ENCODE measurements around the gene RCE1. TPM values are rescaled to one million over a fixed set of nuclear protein-coding genes. Genes with fewer than 3 reads are reported as not detected.

RCE1 gene
- total RNA-seq, 2 experiments from 2014 or later, result 60.1 to 63.0 TPM

- CTCF ChIA-PET, result no interaction called here
- no peak for ATAC-seq (ENCODE audit: poor library complexity)
Measured at GRCh38 chr11:66863428-66864125, 20.3 kb downstream of the RCE1 start.

DNA sequence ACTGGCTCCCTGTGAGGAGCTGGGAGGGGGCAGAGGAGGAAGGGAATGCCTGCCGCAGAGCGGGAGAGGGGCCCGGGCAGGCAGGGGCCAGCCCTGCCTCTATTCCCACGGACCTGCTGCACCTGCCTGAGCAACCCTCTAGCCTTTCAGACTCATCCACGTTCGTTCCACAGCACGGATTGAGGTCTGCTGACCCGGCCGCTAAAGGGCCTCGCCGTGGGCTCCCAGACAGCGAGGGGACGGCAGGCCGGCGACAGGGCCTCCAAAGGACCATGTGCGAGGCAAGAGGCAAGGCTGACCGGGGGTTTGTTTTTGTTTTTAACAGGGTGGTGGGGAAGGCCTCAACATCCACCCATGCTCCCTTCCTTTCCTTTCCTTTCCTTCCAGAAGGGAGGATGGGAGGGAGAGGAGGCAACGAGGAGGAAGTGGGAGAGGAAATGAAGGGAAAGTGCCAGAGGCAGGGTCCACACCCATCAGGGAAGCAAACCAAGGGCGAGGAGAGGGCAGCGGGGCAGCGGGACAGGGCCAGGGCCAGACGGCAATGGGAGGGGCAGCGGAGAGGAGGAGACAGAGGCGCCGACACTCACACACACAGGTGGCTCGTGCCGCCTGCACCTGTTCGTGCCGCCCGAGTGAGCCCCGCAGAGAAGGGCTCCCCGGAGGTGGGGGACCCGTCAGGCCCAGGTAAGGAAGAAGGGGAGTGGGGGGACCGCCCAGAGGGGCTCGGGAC, 21.1 kb downstream of the RCE1 start:
- no peaks in the 10 kb centered on the region for H3K9me3 Mint-ChIP-seq
- no peak for ATAC-seq (ENCODE audit: poor library complexity)
- no peak for DNase-seq
- Histone ChIP-seq H3K9me3 (ENCODE audit: control insufficient read depth in 1 of 2, insufficient read depth in 1 of 2, low read length in 2 of 2) (no peaks in the 10 kb centered on the region), H3K27me3 (ENCODE audit: control insufficient read depth in 1 of 2, insufficient read depth in 2 of 2, low read length in 2 of 2) (no peaks in the 10 kb centered on the region), H3K4me1 (ENCODE audit: insufficient read depth, low read length) (peaks cover 8% of the 10 kb centered on the region), H3K36me3 (ENCODE audit: insufficient read depth, low read length) (no peaks in the 10 kb centered on the region), H3K4me3 (ENCODE audit: low read length) (no peak overlapping the region), H3K27ac (ENCODE audit: low read depth in 1 of 2, low read length in 2 of 2) (no peak overlapping the region)
- H3K4me1 Mint-ChIP-seq (ENCODE audit: low read depth), result peaks cover 11% of the 10 kb centered on the region
- intact Hi-C loops (cut with DNase I, micrococcal nuclease), result no loop called here
- ChIA-PET CTCF (no interaction called here), POLR2A (no interaction called here)
- no peaks in the 10 kb centered on the region for H3K27me3 Mint-ChIP-seq
- no peak overlapping the region for H3K4me3 Mint-ChIP-seq
- no peaks in the 10 kb centered on the region for H3K36me3 Mint-ChIP-seq (ENCODE audit: low read depth)
- no peak for TF ChIP-seq CTCF (IDR thresholded peaks at IDR 0.05)
- no peak overlapping the region for H3K27ac Mint-ChIP-seq

More at GRCh38 chr11:66863428-66864125, 20.3 kb downstream of the RCE1 start:
- Mint-ChIP-seq H3K4me1 (ENCODE audit: low read depth) (peaks cover 7% of the 10 kb centered on the region), H3K9me3 (no peaks in the 10 kb centered on the region), H3K4me3 (no peak overlapping the region), H3K36me3 (ENCODE audit: low read depth) (no peaks in the 10 kb centered on the region), H3K27ac (no peak overlapping the region), H3K27me3 (no peaks in the 10 kb centered on the region)
- no peak for DNase-seq
- TF ChIP-seq CTCF (IDR thresholded peaks at IDR 0.05), result no peak
- H3K27me3 ChIP-seq (ENCODE audit: control insufficient read depth in 1 of 2, insufficient read depth in 2 of 2, low read length in 2 of 2), result no peaks in the 10 kb centered on the region
- no peaks in the 10 kb centered on the region for H3K9me3 ChIP-seq (ENCODE audit: control insufficient read depth in 1 of 2, insufficient read depth in 1 of 2, low read length in 2 of 2)
- H3K27ac ChIP-seq (ENCODE audit: low read depth in 1 of 2, low read length in 2 of 2), result no peak overlapping the region
- intact Hi-C loops (cut with DNase I, micrococcal nuclease), result no loop called here
- H3K36me3 ChIP-seq (ENCODE audit: insufficient read depth, low read length), result no peaks in the 10 kb centered on the region
- H3K4me3 ChIP-seq (ENCODE audit: low read length), result no peak overlapping the region
- peaks cover 3% of the 10 kb centered on the region for H3K4me1 ChIP-seq (ENCODE audit: insufficient read depth, low read length)
- POLR2A ChIA-PET, result no interaction called here

- Mint-ChIP-seq H3K36me3 (ENCODE audit: low read depth) (no peaks in the 10 kb centered on the region), H3K4me3 (no peak overlapping the region), H3K27me3 (no peaks in the 10 kb centered on the region), H3K4me1 (ENCODE audit: low read depth) (peaks cover 11% of the 10 kb centered on the region), H3K27ac (no peak overlapping the region), H3K9me3 (no peaks in the 10 kb centered on the region)
- no peak for DNase-seq
- ATAC-seq (ENCODE audit: poor library complexity), result no peak
- Histone ChIP-seq H3K27me3 (ENCODE audit: control insufficient read depth in 1 of 2, insufficient read depth in 2 of 2, low read length in 2 of 2) (no peaks in the 10 kb centered on the region), H3K9me3 (ENCODE audit: control insufficient read depth in 1 of 2, insufficient read depth in 1 of 2, low read length in 2 of 2) (no peaks in the 10 kb centered on the region), H3K4me1 (ENCODE audit: insufficient read depth, low read length) (peaks cover 8% of the 10 kb centered on the region), H3K27ac (ENCODE audit: low read depth in 1 of 2, low read length in 2 of 2) (no peak overlapping the region), H3K4me3 (ENCODE audit: low read length) (no peak overlapping the region), H3K36me3 (ENCODE audit: insufficient read depth, low read length) (no peaks in the 10 kb centered on the region)
- TF ChIP-seq CTCF (IDR thresholded peaks at IDR 0.05), result no peak
- CTCF ChIA-PET, result no interaction called here
- intact Hi-C loops (cut with DNase I, micrococcal nuclease), result no loop called here
- POLR2A ChIA-PET, result no interaction called here
Measured at GRCh38 chr11:66864924-66865697, 21.9 kb downstream of the RCE1 start.

Measured in CD4-positive, alpha-beta T cell (primary cell).